Astrocyte (in vitro differentiated cells and primary cell): ENCODE data around the gene CDK7. TPM values are rescaled to one million over a fixed set of nuclear protein-coding genes. Genes with fewer than 3 reads are reported as not detected.

Experiments
- DNase-seq: peaks from one replicate; pipeline ENCODE4 v3.0.0-alpha.2; 2010; ENCODE audit warnings: low read depth
- FAIRE-seq: peaks from 2 replicates; lab custom pipeline; 2011; peaks lifted over from hg19 to GRCh38; lab: Jason Lieb, UNC
- H2AFZ ChIP-seq: 2 replicates; pipeline ENCODE4 v1.6.0; 2012; ENCODE audit warnings: low read depth, low read length, inconsistent platforms
- H3K27ac ChIP-seq: 2 replicates; pipeline ENCODE4 v1.5.1; 2011; ENCODE audit warnings: low read depth, low read length, inconsistent platforms
- H3K27me3 ChIP-seq: 2 replicates; pipeline ENCODE4 v1.6.0; 2011; ENCODE audit warnings: low read length, inconsistent platforms; ENCODE audit not compliant: insufficient read depth
- H3K36me3 ChIP-seq: 2 replicates; pipeline ENCODE4 v1.5.1; 2011; ENCODE audit warnings: low read length, inconsistent platforms; ENCODE audit not compliant: insufficient read depth
- H3K4me1 ChIP-seq: 2 replicates; pipeline ENCODE4 v1.5.1; 2011; ENCODE audit warnings: low read length, inconsistent platforms; ENCODE audit not compliant: insufficient read depth
- H3K4me2 ChIP-seq: 2 replicates; pipeline ENCODE4 v1.6.0; 2012; ENCODE audit warnings: low read length, inconsistent platforms
- H3K4me3 ChIP-seq: 2 replicates; pipeline ENCODE4 v1.5.1; 2011; ENCODE audit warnings: low read depth, mild to moderate bottlenecking, low read length, inconsistent platforms; ENCODE audit not compliant: insufficient read depth
- H3K79me2 ChIP-seq: 2 replicates; pipeline ENCODE4 v1.6.0; 2012; ENCODE audit warnings: mild to moderate bottlenecking, low read length, inconsistent platforms; ENCODE audit not compliant: insufficient read depth
- H3K9ac ChIP-seq: 2 replicates; pipeline ENCODE4 v1.6.0; 2012; ENCODE audit warnings: mild to moderate bottlenecking, low read length, inconsistent platforms
- H3K9me3 ChIP-seq: 2 replicates; pipeline ENCODE4 v1.5.1; 2012; ENCODE audit warnings: low read depth, mild to moderate bottlenecking, low read length, inconsistent platforms; ENCODE audit not compliant: insufficient read depth
- H4K20me1 ChIP-seq: 2 replicates; pipeline ENCODE4 v1.6.0; 2012; ENCODE audit warnings: low read length, inconsistent platforms; ENCODE audit not compliant: insufficient read depth
- H3K27ac Mint-ChIP-seq: one replicate; pipeline ENCODE4 v1.8.0; 2021; ENCODE audit warnings: mild to moderate bottlenecking, mixed read lengths; ENCODE audit not compliant: unreplicated experiment
- H3K27me3 Mint-ChIP-seq: one replicate; pipeline ENCODE4 v1.8.0; 2021; ENCODE audit warnings: low read depth, mixed read lengths; ENCODE audit not compliant: unreplicated experiment
- H3K36me3 Mint-ChIP-seq: one replicate; pipeline ENCODE4 v1.8.0; 2021; ENCODE audit warnings: low read depth, mixed read lengths; ENCODE audit not compliant: unreplicated experiment
- H3K4me1 Mint-ChIP-seq: one replicate; pipeline ENCODE4 v1.8.0; 2021; ENCODE audit warnings: low read depth, mixed read lengths; ENCODE audit not compliant: unreplicated experiment
- H3K4me3 Mint-ChIP-seq: one replicate; pipeline ENCODE4 v1.8.0; 2021; ENCODE audit warnings: mild to moderate bottlenecking, moderate library complexity, mixed read lengths; ENCODE audit not compliant: unreplicated experiment
- H3K9me3 Mint-ChIP-seq: one replicate; pipeline ENCODE4 v1.8.0; 2021; ENCODE audit warnings: mild to moderate bottlenecking, mixed read lengths; ENCODE audit not compliant: unreplicated experiment
- CTCF ChIP-seq: IDR thresholded peaks from 2 replicates; pipeline ENCODE4 v1.5.1; 2011; ENCODE audit warnings: low read depth, mild to moderate bottlenecking, inconsistent platforms, low read length, moderate library complexity; ENCODE audit not compliant: insufficient read depth
- EZH2 ChIP-seq: IDR thresholded peaks from 2 replicates; pipeline ENCODE4 v1.6.1; 2012; ENCODE audit warnings: mild to moderate bottlenecking, low read length, inconsistent platforms; ENCODE audit not compliant: insufficient read depth
- total RNA-seq: library from RNA; stranded (reverse); gene quantifications from 2 replicates; pipeline ENCODE4 v1.2.1, GENCODE V29; 2021

The CDK7 gene
- total RNA-seq, 1 donor from 2014 or later: 58.3 TPM

GRCh38 chr5:69275563-69275962 lies 40.9 kb downstream of the CDK7 start:
- H3K4me1 Mint-ChIP-seq: peaks cover 12% of the 10 kb centered on the region
- no peak overlapping the region for H3K27ac ChIP-seq

GRCh38 chr5:69276422-69277174 lies 41.9 kb downstream of the CDK7 start:
- Histone ChIP-seq H3K9ac (peak overlapping the region; percentile 46), H3K27ac (peak overlapping the region; percentile 75), H3K4me1 (peaks cover 3% of the 10 kb centered on the region), H3K4me3 (no peak overlapping the region), H3K9me3 (no peaks in the 10 kb centered on the region), H3K4me2 (no peak overlapping the region), H3K79me2 (peaks cover 5% of the 10 kb centered on the region), H2AFZ (no peak overlapping the region), H3K36me3 (peaks cover 36% of the 10 kb centered on the region), H4K20me1 (no peaks in the 10 kb centered on the region), H3K27me3 (no peaks in the 10 kb centered on the region)
- Mint-ChIP-seq H3K27me3 (no peaks in the 10 kb centered on the region), H3K27ac (peak overlapping the region; percentile 72), H3K9me3 (no peaks in the 10 kb centered on the region), H3K4me3 (no peak overlapping the region), H3K36me3 (peaks cover 26% of the 10 kb centered on the region), H3K4me1 (peaks cover 7% of the 10 kb centered on the region)
- DNase-seq (peak; percentile 87), FAIRE-seq (peak; percentile 79)
- TF ChIP-seq EZH2 (no peak), CTCF (no peak)

More at GRCh38 chr5:69275563-69275962, 40.9 kb downstream of the CDK7 start:
- no peaks in the 10 kb centered on the region for H4K20me1 ChIP-seq
- H3K9me3 Mint-ChIP-seq: no peaks in the 10 kb centered on the region
- peaks cover 5% of the 10 kb centered on the region for H3K79me2 ChIP-seq
- no peak overlapping the region for H3K4me3 Mint-ChIP-seq
- TF ChIP-seq CTCF: no peak
- TF ChIP-seq EZH2: no peak
- peak overlapping the region; percentile 72 for H3K27ac Mint-ChIP-seq
- H3K36me3 ChIP-seq: peaks cover 31% of the 10 kb centered on the region
- no peak for DNase-seq
- no peaks in the 10 kb centered on the region for H3K27me3 ChIP-seq
- peaks cover 19% of the 10 kb centered on the region for H3K36me3 Mint-ChIP-seq
- H2AFZ ChIP-seq: no peak overlapping the region
- H3K27me3 Mint-ChIP-seq: no peaks in the 10 kb centered on the region
- H3K4me3 ChIP-seq: no peak overlapping the region
- peaks cover 5% of the 10 kb centered on the region for H3K4me1 ChIP-seq
- no peak overlapping the region for H3K4me2 ChIP-seq
- H3K9ac ChIP-seq: no peak overlapping the region
- no peak for FAIRE-seq
- no peaks in the 10 kb centered on the region for H3K9me3 ChIP-seq

GRCh38 chr5:69279517-69279916 lies 44.8 kb downstream of the CDK7 start:
- peaks cover 7% of the 10 kb centered on the region for H3K4me1 Mint-ChIP-seq
- Histone ChIP-seq H3K36me3 (peaks cover 32% of the 10 kb centered on the region), H2AFZ (no peak overlapping the region), H3K9ac (no peak overlapping the region), H4K20me1 (no peaks in the 10 kb centered on the region), H3K79me2 (no peaks in the 10 kb centered on the region), H3K9me3 (no peaks in the 10 kb centered on the region), H3K4me1 (no peaks in the 10 kb centered on the region), H3K27me3 (no peaks in the 10 kb centered on the region), H3K4me2 (no peak overlapping the region), H3K27ac (no peak overlapping the region), H3K4me3 (no peak overlapping the region)
- H3K27me3 Mint-ChIP-seq: no peaks in the 10 kb centered on the region
- H3K27ac Mint-ChIP-seq: no peak overlapping the region
- TF ChIP-seq CTCF: no peak
- TF ChIP-seq EZH2: no peak
- no peak for DNase-seq
- no peak for FAIRE-seq
- no peak overlapping the region for H3K4me3 Mint-ChIP-seq
- no peaks in the 10 kb centered on the region for H3K9me3 Mint-ChIP-seq
- peaks cover 26% of the 10 kb centered on the region for H3K36me3 Mint-ChIP-seq
